ENCODE results near the gene NCBP3. TPM values are rescaled to one million over a fixed set of nuclear protein-coding genes. Genes with fewer than 3 reads are reported as not detected.
A peak's percentile ranks its signal among the peaks of the same experiment; 100 is the strongest.

Gene NCBP3
- total and polyA plus RNA-seq, 2 of the 4 experiments (the other 2 are of a cell fraction) = 10.8 to 13.5 TPM

GRCh38 chr17:3798273-3799180 is 47.5 kb downstream of the NCBP3 start:
- no peak overlapping the region for H3K27ac ChIP-seq (ENCODE audit: insufficient read depth, low read length)
- no peak overlapping the region for H3K56ac ChIP-seq (ENCODE audit: extremely low read depth, insufficient read depth, low read length)
- dilution Hi-C loops (cut with HindIII; ENCODE audit: low sequenced_read_pairs, unreplicated experiment) (no loop called here), in situ Hi-C loops (cut with MboI; ENCODE audit: low sequenced_read_pairs) (no loop called here), intact Hi-C loops (cut with micrococcal nuclease) (no loop called here)
- no peaks in the 10 kb centered on the region for H3K27me3 ChIP-seq (ENCODE audit: control insufficient read depth, insufficient read depth, low read length)
- H3K36me3 ChIP-seq (ENCODE audit: control insufficient read depth, insufficient read depth, low read length) = 0 out of 2 replicates have a peak, but pooled peaks cover 2% of the 10 kb centered on the region
- H3K9me3 ChIP-seq (ENCODE audit: control insufficient read depth, insufficient read depth, low read length) = no peaks in the 10 kb centered on the region
- no peak overlapping the region for H2BK5ac ChIP-seq (ENCODE audit: low read depth, low read length, poor library complexity, severe bottlenecking)
- ChIA-PET CTCF (no interaction called here), POLR2A (ENCODE audit: unreplicated experiment) (no interaction called here)
- TF ChIP-seq BHLHE40 (IDR thresholded peaks at IDR 0.05; ENCODE audit: low read depth, low read length) (no peak), MAZ (IDR thresholded peaks at IDR 0.05; ENCODE audit: borderline replicate concordance, low read depth, low read length) (no peak), POLR2A (IDR thresholded peaks at IDR 0.05; ENCODE audit: low read depth, low read length) (no peak), USF2 (IDR thresholded peaks at IDR 0.05; ENCODE audit: low read depth, low read length) (no peak), MAFK (IDR thresholded peaks at IDR 0.05; ENCODE audit: low read depth, low read length) (no peak), FOS (IDR thresholded peaks at IDR 0.05; ENCODE audit: low read depth, low read length) (no peak), RCOR1 (IDR thresholded peaks at IDR 0.05; ENCODE audit: insufficient replicate concordance, low read length) (no peak), CEBPB (IDR thresholded peaks at IDR 0.05; ENCODE audit: low read depth, low read length) (no peak), NFE2L2 (IDR thresholded peaks at IDR 0.05; ENCODE audit: low read depth, low read length) (no peak), RAD21 (IDR thresholded peaks at IDR 0.05; ENCODE audit: low read length) (no peak), MXI1 (IDR thresholded peaks at IDR 0.05; ENCODE audit: borderline replicate concordance, low read depth, low read length) (no peak), CHD1 (IDR thresholded peaks at IDR 0.05; ENCODE audit: low read depth, low read length) (no peak), ELK1 (IDR thresholded peaks at IDR 0.05; ENCODE audit: borderline replicate concordance, low read depth, low read length) (no peak)
- H3K4me2 ChIP-seq (ENCODE audit: low read depth, low read length) = no peak overlapping the region
- H2AFZ ChIP-seq (replicated peaks; ENCODE audit: low read length, poor library complexity) = peak overlapping the region; percentile 23
- no peak overlapping the region for H3K18ac ChIP-seq (ENCODE audit: low read depth, low read length)
- no peak overlapping the region for H3K4me3 ChIP-seq (ENCODE audit: insufficient read depth, low read depth, low read length)
- ATAC-seq (ENCODE audit: low read depth) (no peak), DNase-seq (no peak)
- no peak overlapping the region for H2AK9ac ChIP-seq (replicated peaks; ENCODE audit: low read depth, low read length, poor library complexity)
- no peak overlapping the region for H3K23ac ChIP-seq (ENCODE audit: low read depth, low read length)
- H2BK15ac ChIP-seq (ENCODE audit: low read depth, low read length) = no peak overlapping the region
- peak overlapping the region; percentile 4; the same call in 1 of the 2 replicates for H2AK5ac ChIP-seq (ENCODE audit: low read depth, low read length)
- H3K4me1 ChIP-seq (ENCODE audit: control insufficient read depth, insufficient read depth, low read length) = peaks cover 27% of the 10 kb centered on the region
- H4K91ac ChIP-seq (ENCODE audit: insufficient read depth, low read depth, low read length) = no peak overlapping the region; the same call in 1 of the 2 replicates
- no peak overlapping the region for H4K5ac ChIP-seq (ENCODE audit: low read depth, low read length)
- peaks cover 0 to 17% of the 10 kb centered on the region in 2 experiments; a peak in 2 of 4 replicates for H3K79me1 ChIP-seq (ENCODE audit: low read depth in 1 of 2, low read length in 2 of 2)
- H4K20me1 ChIP-seq (ENCODE audit: insufficient read depth, low read length) = peaks cover 18% of the 10 kb centered on the region
- no peak overlapping the region for H4K8ac ChIP-seq (ENCODE audit: low read depth in 2 of 2, low read length in 2 of 2)
- 0 out of 2 replicates have a peak overlapping the region, but pooled peaks have one; percentile 39 for H3K14ac ChIP-seq (replicated peaks; ENCODE audit: low read depth, low read length)
- no peak overlapping the region; the same call in 1 of the 2 replicates for H2BK20ac ChIP-seq (ENCODE audit: low read depth, low read length)
- BruUV-seq (replicated peaks) = no TSS peak
- H2BK120ac ChIP-seq (ENCODE audit: low read depth, low read length) = no peak overlapping the region
- H3K4ac ChIP-seq (ENCODE audit: low read depth, low read length) = no peak overlapping the region; the same call in 1 of the 2 replicates
- H3K9ac ChIP-seq (ENCODE audit: low read depth, low read length) = no peak overlapping the region
- H3K9me1 ChIP-seq (ENCODE audit: insufficient read depth, low read length) = peaks cover 28% of the 10 kb centered on the region
- WGBS, 2 experiments (ENCODE audit: extremely low coverage in 2 of 2, insufficient read length in 1 of 2) = 81% methylated on average over 4 of the region's 15 CpGs; no CpG with 5 or more reads in 1 of the 2 experiments

Data from IMR-90 (cell line).